Upper lobe of left lung (tissue), 6 donors: Measurements from ENCODE around the gene C9orf50. TPM values are rescaled to one million over a fixed set of nuclear protein-coding genes. Genes with fewer than 3 reads are reported as not detected.

Source experiments
- ATAC-seq, 2 donors: fragments of 200-7000 bp; cut with Tn5 transposase; one replicate each; pipeline ENCODE4 v1.9.1; 2022; ENCODE audit warnings: mild to moderate bottlenecking in 2 of 2, moderate library complexity in 2 of 2; ENCODE audit not compliant: low FRiP score in 2 of 2
- DNase-seq, 2 donors: peaks; one replicate each; pipeline ENCODE4 v3.0.0-alpha.2; 2019 to 2020
- H3K27ac ChIP-seq, 4 donors: fragments of 200-600 bp; sonication (generic); one replicate each; pipeline ENCODE4 v1.5.1; 2016 to 2019
- H3K27me3 ChIP-seq, 4 donors: fragments of 200-600 bp; sonication (generic); one replicate each; pipeline ENCODE4 v1.5.1; 2017 to 2019
- H3K36me3 ChIP-seq, 4 donors: fragments of 200-600 bp; sonication (generic); one replicate each; pipeline ENCODE4 v1.5.1; 2016 to 2019
- H3K4me1 ChIP-seq, 4 donors: fragments of 200-600 bp; sonication (generic); one replicate each; pipeline ENCODE4 v1.5.1; 2018 to 2019
- H3K4me3 ChIP-seq, 4 donors: fragments of 200-600 bp; sonication (generic); one replicate each; pipeline ENCODE4 v1.5.1; 2017 to 2019; ENCODE audit warnings: mild to moderate bottlenecking in 2 of 4, moderate library complexity in 1 of 4
- H3K9me3 ChIP-seq, 4 donors: fragments of 200-600 bp; sonication (generic); one replicate each; pipeline ENCODE4 v1.5.1; 2018 to 2019
- EP300 ChIP-seq, 4 donors: sonication (generic); formaldehyde crosslinking; IDR thresholded peaks; one replicate each; pipeline ENCODE4 v1.5.1; 2017; ENCODE audit warnings: antibody characterized with exemption in 4 of 4, control low read depth in 2 of 4
- POLR2A ChIP-seq, 4 donors: fragments of 450-650 bp; IDR thresholded peaks; one replicate each; pipeline ENCODE4 v1.5.1; 2016 to 2017; ENCODE audit warnings: antibody characterized with exemption in 4 of 4, mild to moderate bottlenecking in 2 of 4
- POLR2AphosphoS5 ChIP-seq, 2 donors: sonication (generic); formaldehyde crosslinking; IDR thresholded peaks; one replicate each; pipeline ENCODE4 v1.5.1; 2017; ENCODE audit warnings: antibody characterized with exemption in 2 of 2
- WGBS, 2 donors: methylation state at CpG; one replicate each; pipeline ENCODE4 v1.1.5; 2017 to 2018; 5-methylcytosine and 5-hydroxymethylcytosine counted together
- total RNA-seq, 6 donors: library from RNA; depleted of rRNA in 4 of 6; stranded (reverse); fragments of >200 nt in 4 of 6; gene quantifications; one replicate each; pipeline versions ENCODE4 v1.1.0 to v1.2.1, GENCODE V29; 2016 to 2021
- TF ChIP-seq, protein P1 (sequence below), 6 experiments: fragments of 450-650 bp in 4 of 6; fragments of 200-600 bp in 2 of 6; sonication (generic) in 2 of 6; IDR thresholded peaks; one replicate each; pipeline ENCODE4 v1.5.1; 2016 to 2019; ENCODE audit warnings: antibody characterized with exemption in 6 of 6
- donor health status: DM: no; HTN: no; CAD: no; lungs with moderate emphysema.
- donor health status: DM: no; HTN: yes; CAD: no; lungs with severe emphysema.

C9orf50 gene
- total RNA-seq, 6 donors from 2014 or later: not detected

- Histone ChIP-seq H3K27me3 (no peaks in the 10 kb centered on the region), H3K27ac (no peak overlapping the region), H3K4me3 (no peak overlapping the region), H3K9me3 (no peaks in the 10 kb centered on the region), H3K4me1 (peaks cover 24 to 33% (median 31%) of the 10 kb centered on the region in 4 donors), H3K36me3 (no peaks in the 10 kb centered on the region)
- WGBS, 2 donors: 69 to 88% methylated on average over 3 to 14 of the region's 15 CpGs
- TF ChIP-seq, protein P1, sequence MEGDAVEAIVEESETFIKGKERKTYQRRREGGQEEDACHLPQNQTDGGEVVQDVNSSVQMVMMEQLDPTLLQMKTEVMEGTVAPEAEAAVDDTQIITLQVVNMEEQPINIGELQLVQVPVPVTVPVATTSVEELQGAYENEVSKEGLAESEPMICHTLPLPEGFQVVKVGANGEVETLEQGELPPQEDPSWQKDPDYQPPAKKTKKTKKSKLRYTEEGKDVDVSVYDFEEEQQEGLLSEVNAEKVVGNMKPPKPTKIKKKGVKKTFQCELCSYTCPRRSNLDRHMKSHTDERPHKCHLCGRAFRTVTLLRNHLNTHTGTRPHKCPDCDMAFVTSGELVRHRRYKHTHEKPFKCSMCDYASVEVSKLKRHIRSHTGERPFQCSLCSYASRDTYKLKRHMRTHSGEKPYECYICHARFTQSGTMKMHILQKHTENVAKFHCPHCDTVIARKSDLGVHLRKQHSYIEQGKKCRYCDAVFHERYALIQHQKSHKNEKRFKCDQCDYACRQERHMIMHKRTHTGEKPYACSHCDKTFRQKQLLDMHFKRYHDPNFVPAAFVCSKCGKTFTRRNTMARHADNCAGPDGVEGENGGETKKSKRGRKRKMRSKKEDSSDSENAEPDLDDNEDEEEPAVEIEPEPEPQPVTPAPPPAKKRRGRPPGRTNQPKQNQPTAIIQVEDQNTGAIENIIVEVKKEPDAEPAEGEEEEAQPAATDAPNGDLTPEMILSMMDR (IDR thresholded peaks at IDR 0.05): no peak
- no peak for TF ChIP-seq POLR2AphosphoS5 (IDR thresholded peaks at IDR 0.05)
- TF ChIP-seq POLR2A (IDR thresholded peaks at IDR 0.05): no peak
- ATAC-seq (no peak), DNase-seq (peak in 1 of 2 donors; percentile 66)
Measured at GRCh38 chr9:129612815-129613519, 7.9 kb downstream of the C9orf50 start.

DNA sequence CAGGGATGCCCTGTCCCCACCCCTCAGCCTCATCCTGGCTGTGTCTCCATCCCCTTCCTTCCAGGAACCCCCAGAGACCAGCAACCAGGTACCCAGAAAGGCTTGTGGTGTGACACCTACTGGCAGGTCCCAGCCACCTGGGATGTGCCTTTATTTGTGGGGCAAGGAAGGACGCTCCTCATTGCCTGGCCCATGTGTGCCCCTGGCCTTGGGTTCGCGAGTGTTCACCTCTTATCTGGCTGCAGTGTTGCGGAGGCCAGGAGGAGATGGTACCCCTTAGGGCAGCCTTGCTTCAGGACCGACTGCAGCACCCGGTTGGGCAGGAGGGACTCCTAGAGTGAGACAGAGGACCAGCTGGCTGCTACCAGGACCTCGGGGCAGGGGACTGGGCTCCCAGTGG lies 8.8 kb downstream of the C9orf50 start:
- H3K4me3 ChIP-seq: no peak overlapping the region
- H3K27me3 ChIP-seq: no peaks in the 10 kb centered on the region
- ATAC-seq (no peak), DNase-seq (no peak)
- peaks cover 31 to 41% (median 39%) of the 10 kb centered on the region in 4 donors for H3K4me1 ChIP-seq
- 79% methylated on average over 7 of the region's 7 CpGs; no CpG with 5 or more reads in 1 of the 2 donors for WGBS, 2 donors
- no peaks in the 10 kb centered on the region for H3K36me3 ChIP-seq
- no peak overlapping the region for H3K27ac ChIP-seq
- TF ChIP-seq, protein P1 (IDR thresholded peaks at IDR 0.05): no peak
- no peak for TF ChIP-seq POLR2AphosphoS5 (IDR thresholded peaks at IDR 0.05)
- no peak for TF ChIP-seq EP300 (IDR thresholded peaks at IDR 0.05)
- TF ChIP-seq POLR2A (IDR thresholded peaks at IDR 0.05): no peak
- H3K9me3 ChIP-seq: no peaks in the 10 kb centered on the region

DNA sequence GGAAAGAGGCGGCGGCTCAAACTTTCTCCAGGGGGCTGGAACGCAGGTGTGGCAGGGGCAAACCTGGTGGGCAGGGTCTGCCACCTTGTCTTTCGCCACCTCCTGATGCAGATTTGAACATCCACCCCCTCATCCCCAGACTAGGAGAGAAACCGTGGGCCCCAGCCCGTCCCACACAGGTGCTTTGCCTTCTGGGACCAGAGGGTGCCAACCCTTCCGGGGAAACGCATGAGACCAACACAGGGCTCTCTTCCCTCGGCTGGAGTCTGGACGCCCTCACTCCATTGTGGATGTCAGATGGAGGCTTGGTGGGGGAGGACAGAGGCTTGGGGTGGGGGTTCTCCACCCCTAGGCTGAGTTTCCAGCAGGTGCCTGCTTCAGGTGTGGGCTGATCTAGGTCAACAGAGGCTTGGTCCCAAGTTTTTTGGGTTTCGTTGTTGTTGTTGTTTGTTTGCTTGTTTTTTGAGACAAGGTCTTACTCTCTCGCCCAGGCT lies 9.5 kb downstream of the C9orf50 start:
- no peak for TF ChIP-seq EP300 (IDR thresholded peaks at IDR 0.05)
- TF ChIP-seq, protein P1 (IDR thresholded peaks at IDR 0.05): no peak
- DNase-seq (no peak), ATAC-seq (no peak)
- Histone ChIP-seq H3K36me3 (no peaks in the 10 kb centered on the region), H3K4me3 (peak overlapping the region in 2 of 4 donors; percentile 70 to 85), H3K27me3 (no peaks in the 10 kb centered on the region), H3K27ac (peak overlapping the region in 2 of 4 donors; percentile 88 to 93), H3K4me1 (peaks cover 36 to 47% (median 43%) of the 10 kb centered on the region in 4 donors), H3K9me3 (no peaks in the 10 kb centered on the region)
- WGBS, 2 donors: 27 to 42% methylated on average over 10 to 12 of the region's 12 CpGs

DNA sequence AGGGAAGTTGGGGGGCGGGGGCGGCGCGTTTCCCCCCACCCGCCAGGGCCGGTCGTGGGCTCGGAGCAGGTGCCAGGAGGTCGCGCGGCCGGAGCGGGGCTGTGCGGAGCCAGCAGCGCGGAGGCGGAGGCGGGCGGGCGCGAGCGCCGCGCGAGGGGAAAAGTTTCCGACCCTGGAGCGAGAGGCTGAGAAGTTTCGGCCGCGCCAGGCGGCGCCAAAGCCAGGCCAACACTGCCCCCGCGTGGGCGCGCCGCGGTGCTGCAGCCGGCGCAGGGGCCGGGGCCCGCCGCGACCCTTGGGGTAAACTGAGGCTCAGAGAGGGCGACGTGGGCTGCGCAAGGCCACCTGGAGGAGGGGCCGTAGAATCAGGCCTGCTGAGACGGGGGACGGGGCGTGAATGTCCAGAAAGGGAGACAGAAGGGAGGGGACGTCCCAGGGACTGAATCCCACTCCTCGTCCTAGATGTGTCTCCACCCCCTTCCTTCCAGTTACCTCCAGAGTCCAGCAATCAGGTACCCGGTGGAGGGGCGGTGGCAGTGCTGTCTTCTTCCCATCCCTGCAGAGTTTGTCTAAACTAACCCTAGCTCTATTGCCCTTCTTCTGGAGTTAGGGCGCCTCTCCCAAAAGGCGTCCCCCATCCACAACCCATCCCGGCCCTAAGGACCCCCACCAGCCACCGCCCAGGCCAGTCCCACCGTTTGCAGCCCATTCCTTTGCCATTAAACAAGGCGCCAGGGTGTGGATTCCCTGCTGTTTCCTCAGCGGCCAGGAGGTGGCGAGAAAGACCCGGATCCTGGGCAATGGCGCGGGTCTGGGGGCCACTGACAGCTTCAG lies 10.2 kb downstream of the C9orf50 start:
- Histone ChIP-seq H3K27ac (peak overlapping the region; percentile 81 to 93 (median 86)), H3K27me3 (no peaks in the 10 kb centered on the region), H3K4me1 (peaks cover 36 to 47% (median 43%) of the 10 kb centered on the region in 4 donors), H3K36me3 (no peaks in the 10 kb centered on the region), H3K4me3 (peak overlapping the region; percentile 39 to 85 (median 66)), H3K9me3 (no peaks in the 10 kb centered on the region)
- DNase-seq (peak; percentile 77 to 96), ATAC-seq (peak; percentile 52 to 89)
- TF ChIP-seq EP300 (IDR thresholded peaks at IDR 0.05) (no peak), POLR2AphosphoS5 (IDR thresholded peaks at IDR 0.05) (no peak), POLR2A (IDR thresholded peaks at IDR 0.05) (peak in 1 of 4 donors; percentile 30)
- TF ChIP-seq, protein P1 (IDR thresholded peaks at IDR 0.05): peak; percentile 92 to 100 (median 100)
- WGBS, 2 donors: 1 to 2% methylated on average over 21 to 66 of the region's 66 CpGs
